GM23338 (cell line): Measurements from ENCODE around the gene CCNY. TPM values are rescaled to one million over a fixed set of nuclear protein-coding genes. Genes with fewer than 3 reads are reported as not detected.

Source experiments
- ATAC-seq: fragments of 200-7000 bp; cut with Tn5 transposase; 3 replicates; pipeline ENCODE4 v1.9.1; 2020
- DNase-seq: peaks from one replicate; pipeline ENCODE4 v3.0.0-alpha.2; 2015; ENCODE audit warnings: low spot score
- H2AFZ ChIP-seq: fragments of 200-600 bp; sonication (generic); 2 replicates; pipeline ENCODE4 v1.8.0; 2016; ENCODE audit warnings: antibody characterized with exemption, mild to moderate bottlenecking, moderate library complexity
- H3F3A ChIP-seq: fragments of 200-600 bp; sonication (generic); replicated peaks from 2 replicates; pipeline ENCODE4 v1.8.0; 2017; ENCODE audit warnings: antibody characterized with exemption, mixed run types, low read depth
- H3K27ac ChIP-seq: fragments of 200-600 bp; sonication (generic); 2 replicates; pipeline ENCODE4 v1.6.1; 2016; ENCODE audit warnings: low read depth
- H3K27me3 ChIP-seq: fragments of 200-600 bp; sonication (generic); 2 replicates; pipeline ENCODE4 v1.8.0; 2016; ENCODE audit warnings: mild to moderate bottlenecking, mixed run types, moderate library complexity; ENCODE audit not compliant: insufficient read depth
- H3K36me3 ChIP-seq: fragments of 200-600 bp; sonication (generic); 2 replicates; pipeline ENCODE4 v1.8.0; 2016; ENCODE audit warnings: mild to moderate bottlenecking; ENCODE audit not compliant: insufficient read depth
- H3K4me1 ChIP-seq: fragments of 200-600 bp; sonication (generic); 2 replicates; pipeline ENCODE4 v1.8.0; 2016; ENCODE audit warnings: mild to moderate bottlenecking, moderate library complexity; ENCODE audit not compliant: insufficient read depth
- H3K4me2 ChIP-seq: fragments of 200-600 bp; sonication (generic); 2 replicates; pipeline ENCODE4 v1.7.1; 2017; ENCODE audit warnings: mixed run types
- H3K4me3 ChIP-seq: fragments of 200-600 bp; sonication (generic); 2 replicates; pipeline ENCODE4 v1.6.1; 2016; ENCODE audit warnings: mixed run types
- H3K79me2 ChIP-seq: fragments of 200-600 bp; sonication (generic); replicated peaks from 2 replicates; pipeline ENCODE4 v1.8.0; 2017; ENCODE audit warnings: mild to moderate bottlenecking; ENCODE audit not compliant: insufficient read depth
- H3K9me2 ChIP-seq: fragments of 200-600 bp; sonication (generic); 2 replicates; pipeline ENCODE4 v1.8.0; 2017; ENCODE audit not compliant: insufficient read depth
- H4K20me1 ChIP-seq: fragments of 200-600 bp; sonication (generic); replicated peaks from 2 replicates; pipeline ENCODE4 v1.8.0; 2017; ENCODE audit warnings: mild to moderate bottlenecking; ENCODE audit not compliant: insufficient read depth
- H3K27ac Mint-ChIP-seq: 2 replicates; pipeline ENCODE4 v1.8.0; 2020; ENCODE audit warnings: inconsistent platforms, mild to moderate bottlenecking, moderate library complexity, mixed read lengths
- H3K27me3 Mint-ChIP-seq: 3 replicates; pipeline ENCODE4 v1.8.0; 2022; ENCODE audit warnings: low read depth, mild to moderate bottlenecking, moderate library complexity, mixed read lengths, inconsistent platforms; ENCODE audit not compliant: insufficient read depth, poor library complexity
- H3K36me3 Mint-ChIP-seq: 3 replicates; pipeline ENCODE4 v1.8.0; 2021; ENCODE audit warnings: low read depth, mild to moderate bottlenecking, inconsistent platforms, moderate library complexity, mixed read lengths
- H3K4me1 Mint-ChIP-seq: 3 replicates; pipeline ENCODE4 v1.8.0; 2020; ENCODE audit warnings: mild to moderate bottlenecking, inconsistent platforms, mixed read lengths
- H3K4me3 Mint-ChIP-seq: 3 replicates; pipeline ENCODE4 v1.8.0; 2021; ENCODE audit warnings: moderate library complexity, mild to moderate bottlenecking, inconsistent platforms, mixed read lengths
- H3K9me3 Mint-ChIP-seq: 3 replicates; pipeline ENCODE4 v1.8.0; 2020; ENCODE audit warnings: moderate library complexity, mild to moderate bottlenecking, inconsistent platforms, mixed read lengths
- CREB1 ChIP-seq: fragments of 250-450 bp; sonication (Bioruptor Pico); IDR thresholded peaks from 2 replicates; pipeline ENCODE4 v1.5.0; 2020; ENCODE audit warnings: low read depth, mild to moderate bottlenecking, moderate library complexity
- CTCF ChIP-seq, 2 experiments: fragments of 200-600 bp in 1 of 2; sonication (generic) in 1 of 2; conservative IDR thresholded peaks; 2 replicates each; pipeline versions ENCODE4 v1.5.1 to v1.6.1; 2016 to 2017; ENCODE audit warnings: antibody characterized with exemption in 2 of 2, low read depth in 2 of 2, mild to moderate bottlenecking in 2 of 2, moderate library complexity in 1 of 2
- ETS1 ChIP-seq: IDR thresholded peaks from 2 replicates; pipeline ENCODE4 v1.6.1; 2016; ENCODE audit warnings: antibody characterized with exemption
- EZH2 ChIP-seq: fragments of 200-600 bp; sonication (generic); IDR thresholded peaks from one replicate; pipeline ENCODE4 v1.8.0; 2017; ENCODE audit warnings: antibody characterized with exemption, mild to moderate bottlenecking, low read depth; ENCODE audit not compliant: unreplicated experiment
- EZH2phosphoT487 ChIP-seq: fragments of 200-600 bp; sonication (generic); IDR thresholded peaks from one replicate; pipeline ENCODE4 v1.8.1; 2018; ENCODE audit warnings: antibody characterized with exemption; ENCODE audit not compliant: unreplicated experiment
- JUNB ChIP-seq: IDR thresholded peaks from one replicate; pipeline ENCODE4 v1.6.1; 2016; ENCODE audit warnings: antibody characterized with exemption; ENCODE audit not compliant: unreplicated experiment
- NANOG ChIP-seq: IDR thresholded peaks from 2 replicates; pipeline ENCODE4 v1.6.1; 2016; ENCODE audit warnings: antibody characterized with exemption, borderline replicate concordance
- POLR2AphosphoS5 ChIP-seq: IDR thresholded peaks from 2 replicates; pipeline ENCODE4 v1.6.1; 2016; ENCODE audit warnings: antibody characterized with exemption, low read depth
- REST ChIP-seq: IDR thresholded peaks from one replicate; pipeline ENCODE4 v1.6.1; 2018; ENCODE audit warnings: antibody characterized with exemption; ENCODE audit not compliant: unreplicated experiment
- STAT1 ChIP-seq: IDR thresholded peaks from one replicate; pipeline ENCODE4 v1.6.1; 2016; ENCODE audit warnings: antibody characterized with exemption; ENCODE audit not compliant: unreplicated experiment
- ZNF114 ChIP-seq: fragments of 250-450 bp; sonication (Bioruptor Pico); IDR thresholded peaks from 2 replicates; pipeline ENCODE4 v1.5.0; 2020; ENCODE audit warnings: mild to moderate bottlenecking, moderate library complexity
- ZNF331 ChIP-seq: fragments of 250-450 bp; sonication (Bioruptor Pico); IDR thresholded peaks from 2 replicates; pipeline ENCODE4 v1.5.0; 2020; ENCODE audit warnings: low read depth, mild to moderate bottlenecking, moderate library complexity
- ZNF462 ChIP-seq: fragments of 250-450 bp; sonication (Bioruptor Pico); IDR thresholded peaks from 2 replicates; pipeline ENCODE4 v1.5.0; 2020; ENCODE audit warnings: mild to moderate bottlenecking, moderate library complexity
- polyA plus RNA-seq: library from polyadenylated mRNA; unstranded; fragments of >200 nt; fragmentation: Nextera tagmentation; extraction: Ambion mirVana; gene quantifications from 2 replicates; pipeline ENCODE4 v1.2.1, GENCODE V29; 2016
- total RNA-seq: library from RNA; depleted of rRNA; stranded (reverse); fragments of >200 nt; shearing (Covaris generic); gene quantifications from 2 replicates; pipeline ENCODE4 v1.2.3, GENCODE V29; 2014

The CCNY gene
- total and polyA plus RNA-seq, 2 experiments from 2014 or later: 14.2 to 29.0 TPM

GRCh38 chr10:35382096-35382495 is 45.8 kb downstream of the CCNY start:
- H3K4me3 Mint-ChIP-seq: no peak overlapping the region
- no peaks in the 10 kb centered on the region for H3K36me3 Mint-ChIP-seq
- Histone ChIP-seq H3K4me1 (peaks cover 49% of the 10 kb centered on the region), H3K27ac (no peak overlapping the region), H2AFZ (no peak overlapping the region), H3K4me2 (no peak overlapping the region), H3K36me3 (no peaks in the 10 kb centered on the region), H3F3A (no peaks in the 10 kb centered on the region; the same call in 1 of the 2 replicates), H3K9me2 (no peaks in the 10 kb centered on the region), H4K20me1 (peaks cover 20% of the 10 kb centered on the region; the same call in 1 of the 2 replicates), H3K27me3 (no peaks in the 10 kb centered on the region), H3K79me2 (peaks cover 100% of the 10 kb centered on the region), H3K4me3 (no peak overlapping the region)
- peaks cover 2% of the 10 kb centered on the region for H3K27me3 Mint-ChIP-seq
- H3K27ac Mint-ChIP-seq: no peak overlapping the region
- no peaks in the 10 kb centered on the region for H3K9me3 Mint-ChIP-seq
- H3K4me1 Mint-ChIP-seq: peaks cover 66% of the 10 kb centered on the region
- DNase-seq: no peak
- TF ChIP-seq ZNF462 (no peak), ZNF331 (CRISPR knock-in tag) (no peak), CTCF (conservative IDR thresholded peaks at IDR 0.05; ENCODE audit: low read depth in 2 of 2) (no peak), ETS1 (no peak), REST (no peak), ZNF114 (no peak), STAT1 (no peak), EZH2phosphoT487 (no peak), POLR2AphosphoS5 (no peak), NANOG (no peak), JUNB (no peak), EZH2 (no peak), CREB1 (CRISPR knock-in tag) (no peak)
- no peak for ATAC-seq
